ENCODE measurements around the gene SPATS2L.

DNA sequence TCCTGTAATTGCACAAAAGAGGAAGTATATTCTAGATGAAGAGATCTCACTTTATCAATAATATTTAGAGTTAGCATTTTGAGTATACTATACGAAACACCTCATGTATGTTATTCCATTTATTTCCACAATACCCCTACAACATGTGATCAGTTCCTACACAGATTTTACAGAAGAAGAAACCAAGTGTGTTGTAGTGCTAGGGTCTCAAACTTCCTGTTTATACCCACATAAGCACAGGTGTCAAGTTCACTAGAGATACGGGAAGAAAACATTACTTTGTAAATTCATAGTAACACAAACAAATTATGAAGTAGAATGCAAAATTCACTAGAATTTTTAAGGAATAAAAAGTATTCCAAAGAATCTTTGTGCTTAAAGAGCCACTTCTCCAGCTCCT, 157.0 kb downstream of the SPATS2L start:
- TF ChIP-seq CTCF (IDR thresholded peaks at IDR 0.05; ENCODE audit: insufficient read depth, low read depth, low read length) (no peak), EZH2 (IDR thresholded peaks at IDR 0.05; ENCODE audit: insufficient read depth, low read length) (no peak)
